HepG2 (cell line): ENCODE measurements around the gene STK17A. TPM values are rescaled to one million over a fixed set of nuclear protein-coding genes. Genes with fewer than 3 reads are reported as not detected.

Experiments
- CEBPB ChIP-seq: IDR thresholded peaks from 2 replicates; pipeline ENCODE4 v1.6.1; 2011; ENCODE audit warnings: low read depth, low read length, improper control_type of control experiment, borderline replicate concordance
- DR1 ChIP-seq: sonication (generic); formaldehyde crosslinking; IDR thresholded peaks from 2 replicates; pipeline ENCODE4 v1.8.0; 2021; ENCODE audit warnings: mild to moderate bottlenecking, missing genetic modification reagents, inconsistent platforms
- FOXA3 ChIP-seq: IDR thresholded peaks from 2 replicates; pipeline ENCODE4 v1.6.1; 2016; ENCODE audit warnings: missing genetic modification reagents, missing compliant biosample characterization
- KLF16 ChIP-seq, 2 experiments: sonication (generic) in 1 of 2; formaldehyde crosslinking in 1 of 2; IDR thresholded peaks; 2 replicates each; pipeline versions ENCODE4 v1.6.1 to v1.8.0; 2016 to 2023; ENCODE audit warnings: missing genetic modification reagents in 2 of 2, missing compliant biosample characterization in 1 of 2
- NFKB2 ChIP-seq: sonication (generic); formaldehyde crosslinking; IDR thresholded peaks from 2 replicates; pipeline ENCODE4 v1.4.0; 2020; ENCODE audit warnings: missing genetic modification reagents, borderline replicate concordance
- PHF20 ChIP-seq: sonication (generic); formaldehyde crosslinking; IDR thresholded peaks from 2 replicates; pipeline ENCODE4 v1.5.0; 2020; ENCODE audit warnings: mild to moderate bottlenecking, missing genetic modification reagents
- RXRB ChIP-seq: IDR thresholded peaks from 2 replicates; pipeline ENCODE4 v1.6.1; 2016; ENCODE audit warnings: borderline replicate concordance, missing genetic modification reagents, missing compliant biosample characterization
- SYNCRIP ChIP-seq: fragments of 200-400 bp; formaldehyde crosslinking; IDR thresholded peaks from 2 replicates; pipeline ENCODE4 v1.6.1; 2018; ENCODE audit warnings: mild to moderate bottlenecking, low read depth, low read length; ENCODE audit not compliant: insufficient read depth
- ZFP37 ChIP-seq: sonication (generic); formaldehyde crosslinking; IDR thresholded peaks from 2 replicates; pipeline ENCODE4 v1.4.0; 2020; ENCODE audit warnings: missing genetic modification reagents, borderline replicate concordance
- ZNF17 ChIP-seq: sonication (generic); formaldehyde crosslinking; IDR thresholded peaks from 2 replicates; pipeline ENCODE4 v1.5.0; 2020; ENCODE audit warnings: mild to moderate bottlenecking, missing genetic modification reagents
- ZNF230 ChIP-seq: sonication (generic); formaldehyde crosslinking; IDR thresholded peaks from 2 replicates; pipeline ENCODE4 v1.4.0; 2020; ENCODE audit warnings: mild to moderate bottlenecking, missing genetic modification reagents
- ZNF329 ChIP-seq: sonication (generic); formaldehyde crosslinking; IDR thresholded peaks from 2 replicates; pipeline ENCODE4 v1.9.0; 2021; ENCODE audit warnings: low read depth, mild to moderate bottlenecking, missing genetic modification reagents
- ZNF496 ChIP-seq: sonication (generic); formaldehyde crosslinking; IDR thresholded peaks from 2 replicates; pipeline ENCODE4 v1.8.1; 2023; ENCODE audit warnings: mild to moderate bottlenecking, moderate library complexity, missing genetic modification reagents; ENCODE audit not compliant: insufficient replicate concordance
- ZNF549 ChIP-seq: sonication (generic); formaldehyde crosslinking; IDR thresholded peaks from 2 replicates; pipeline ENCODE4 v1.5.0; 2020; ENCODE audit warnings: missing genetic modification reagents
- ZNF552 ChIP-seq: sonication (generic); formaldehyde crosslinking; IDR thresholded peaks from 2 replicates; pipeline ENCODE4 v1.9.0; 2022; ENCODE audit warnings: missing genetic modification reagents, mild to moderate bottlenecking, borderline replicate concordance
- ZNF557 ChIP-seq: sonication (generic); formaldehyde crosslinking; IDR thresholded peaks from 2 replicates; pipeline ENCODE4 v1.4.0; 2020; ENCODE audit warnings: missing genetic modification reagents
- ZNF619 ChIP-seq: sonication (generic); formaldehyde crosslinking; IDR thresholded peaks from 2 replicates; pipeline ENCODE4 v1.4.0; 2020; ENCODE audit warnings: mild to moderate bottlenecking, missing genetic modification reagents
- ZNF776 ChIP-seq: sonication (generic); formaldehyde crosslinking; IDR thresholded peaks from 2 replicates; pipeline ENCODE4 v1.4.0; 2020; ENCODE audit warnings: mild to moderate bottlenecking, missing genetic modification reagents
- ZNF792 ChIP-seq: IDR thresholded peaks from 2 replicates; pipeline ENCODE4 v1.6.1; 2016
- ZSCAN31 ChIP-seq: sonication (generic); formaldehyde crosslinking; IDR thresholded peaks from 2 replicates; pipeline ENCODE4 v1.5.0; 2020; ENCODE audit warnings: low read depth, mild to moderate bottlenecking, missing genetic modification reagents
- polyA plus RNA-seq, 8 experiments: library from polyadenylated mRNA; depleted of rRNA in 3 of 8; stranded (reverse) in 7 of 8; unstranded in 1 of 8; fragments of >200 nt; fragmentation: Illumina TruSeq in 4 of 8; extraction: Trizol in 4 of 8; gene quantifications; 2 replicates each; pipeline versions ENCODE4 v1.2.1 to v1.2.3, GENCODE V29; 2011 to 2016; ENCODE audit warnings: low read depth in 4 of 8, missing spikeins in 1 of 8, mixed read lengths in 1 of 8; ENCODE audit not compliant: insufficient read depth in 1 of 8
- total RNA-seq, 5 experiments: library from RNA; depleted of rRNA; stranded (reverse); fragments of >200 nt; fragmentation: Illumina TruSeq; extraction: Trizol; gene quantifications; 2 replicates each; pipeline ENCODE4 v1.2.3, GENCODE V29; 2016; ENCODE audit warnings: low read depth in 1 of 5
- TF ChIP-seq, protein P1 (sequence below): fragments of 450-650 bp; IDR thresholded peaks from 2 replicates; pipeline ENCODE4 v1.6.1; 2017; ENCODE audit warnings: mild to moderate bottlenecking
- TF ChIP-seq, protein P2 (sequence below): sonication (generic); formaldehyde crosslinking; conservative IDR thresholded peaks from 2 replicates; pipeline ENCODE4 v1.8.1; 2023; ENCODE audit warnings: missing genetic modification reagents
- TF ChIP-seq, protein P3 (sequence below): sonication (generic); formaldehyde crosslinking; IDR thresholded peaks from 2 replicates; pipeline ENCODE4 v1.4.0; 2020; ENCODE audit warnings: mild to moderate bottlenecking, missing genetic modification reagents
- TF ChIP-seq, protein P4 (sequence below): sonication (generic); formaldehyde crosslinking; IDR thresholded peaks from 2 replicates; pipeline ENCODE4 v1.4.0; 2020; ENCODE audit warnings: missing genetic modification reagents
- TF ChIP-seq, protein P5 (sequence below): sonication (generic); formaldehyde crosslinking; IDR thresholded peaks from 2 replicates; pipeline ENCODE4 v1.5.1; 2020; ENCODE audit warnings: mild to moderate bottlenecking, missing genetic modification reagents, borderline replicate concordance

The STK17A gene
- total and polyA plus RNA-seq, 2 of the 13 experiments (the other 11 are each of a cell fraction or from before 2014, with no cell fraction given): 18.6 to 24.3 TPM

DNA sequence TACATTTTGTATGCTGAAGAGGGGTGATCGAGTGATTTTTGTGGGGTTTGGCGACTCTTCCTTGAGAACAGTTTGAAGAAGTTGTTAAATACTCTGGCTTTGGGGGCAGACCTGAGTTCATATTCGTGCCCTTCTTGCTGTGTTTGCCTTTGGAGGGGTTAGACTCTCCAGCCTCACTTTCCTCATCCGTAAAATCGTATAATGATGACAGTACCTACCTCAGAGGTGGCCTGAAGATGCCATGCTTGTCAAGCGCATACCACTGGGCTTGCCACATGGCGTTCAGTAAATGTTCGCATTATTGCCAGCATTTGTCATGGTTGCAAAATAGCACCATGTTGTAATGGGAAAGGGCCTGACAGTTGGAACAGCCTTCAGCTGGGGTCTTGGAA is 1.3 kb downstream of the STK17A start (continued):
- no peak for TF ChIP-seq ZNF557 (CRISPR knock-in tag)
- TF ChIP-seq RXRB: no peak
- TF ChIP-seq ZNF329 (CRISPR knock-in tag): no peak
- TF ChIP-seq NFKB2 (CRISPR knock-in tag): no peak
- no peak for TF ChIP-seq ZNF792 (CRISPR knock-in tag)
- 0 out of 4 replicates have a peak, but pooled peaks of 1 of the 2 experiments have one; percentile 12 for TF ChIP-seq KLF16 (CRISPR knock-in tag; IDR thresholded peaks at IDR 0.05)
- no peak for TF ChIP-seq ZNF549 (CRISPR knock-in tag)
- TF ChIP-seq, protein P1, sequence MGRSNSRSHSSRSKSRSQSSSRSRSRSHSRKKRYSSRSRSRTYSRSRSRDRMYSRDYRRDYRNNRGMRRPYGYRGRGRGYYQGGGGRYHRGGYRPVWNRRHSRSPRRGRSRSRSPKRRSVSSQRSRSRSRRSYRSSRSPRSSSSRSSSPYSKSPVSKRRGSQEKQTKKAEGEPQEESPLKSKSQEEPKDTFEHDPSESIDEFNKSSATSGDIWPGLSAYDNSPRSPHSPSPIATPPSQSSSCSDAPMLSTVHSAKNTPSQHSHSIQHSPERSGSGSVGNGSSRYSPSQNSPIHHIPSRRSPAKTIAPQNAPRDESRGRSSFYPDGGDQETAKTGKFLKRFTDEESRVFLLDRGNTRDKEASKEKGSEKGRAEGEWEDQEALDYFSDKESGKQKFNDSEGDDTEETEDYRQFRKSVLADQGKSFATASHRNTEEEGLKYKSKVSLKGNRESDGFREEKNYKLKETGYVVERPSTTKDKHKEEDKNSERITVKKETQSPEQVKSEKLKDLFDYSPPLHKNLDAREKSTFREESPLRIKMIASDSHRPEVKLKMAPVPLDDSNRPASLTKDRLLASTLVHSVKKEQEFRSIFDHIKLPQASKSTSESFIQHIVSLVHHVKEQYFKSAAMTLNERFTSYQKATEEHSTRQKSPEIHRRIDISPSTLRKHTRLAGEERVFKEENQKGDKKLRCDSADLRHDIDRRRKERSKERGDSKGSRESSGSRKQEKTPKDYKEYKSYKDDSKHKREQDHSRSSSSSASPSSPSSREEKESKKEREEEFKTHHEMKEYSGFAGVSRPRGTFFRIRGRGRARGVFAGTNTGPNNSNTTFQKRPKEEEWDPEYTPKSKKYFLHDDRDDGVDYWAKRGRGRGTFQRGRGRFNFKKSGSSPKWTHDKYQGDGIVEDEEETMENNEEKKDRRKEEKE: no peak
- TF ChIP-seq CEBPB: peak; percentile 92
- TF ChIP-seq, protein P2, sequence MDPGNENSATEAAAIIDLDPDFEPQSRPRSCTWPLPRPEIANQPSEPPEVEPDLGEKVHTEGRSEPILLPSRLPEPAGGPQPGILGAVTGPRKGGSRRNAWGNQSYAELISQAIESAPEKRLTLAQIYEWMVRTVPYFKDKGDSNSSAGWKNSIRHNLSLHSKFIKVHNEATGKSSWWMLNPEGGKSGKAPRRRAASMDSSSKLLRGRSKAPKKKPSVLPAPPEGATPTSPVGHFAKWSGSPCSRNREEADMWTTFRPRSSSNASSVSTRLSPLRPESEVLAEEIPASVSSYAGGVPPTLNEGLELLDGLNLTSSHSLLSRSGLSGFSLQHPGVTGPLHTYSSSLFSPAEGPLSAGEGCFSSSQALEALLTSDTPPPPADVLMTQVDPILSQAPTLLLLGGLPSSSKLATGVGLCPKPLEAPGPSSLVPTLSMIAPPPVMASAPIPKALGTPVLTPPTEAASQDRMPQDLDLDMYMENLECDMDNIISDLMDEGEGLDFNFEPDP (CRISPR knock-in tag): no peak
- TF ChIP-seq, protein P3, sequence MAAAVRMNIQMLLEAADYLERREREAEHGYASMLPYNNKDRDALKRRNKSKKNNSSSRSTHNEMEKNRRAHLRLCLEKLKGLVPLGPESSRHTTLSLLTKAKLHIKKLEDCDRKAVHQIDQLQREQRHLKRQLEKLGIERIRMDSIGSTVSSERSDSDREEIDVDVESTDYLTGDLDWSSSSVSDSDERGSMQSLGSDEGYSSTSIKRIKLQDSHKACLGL (CRISPR knock-in tag): no peak
- TF ChIP-seq ZSCAN31 (CRISPR knock-in tag): no peak
- TF ChIP-seq ZNF552: no peak
- TF ChIP-seq, protein P4, sequence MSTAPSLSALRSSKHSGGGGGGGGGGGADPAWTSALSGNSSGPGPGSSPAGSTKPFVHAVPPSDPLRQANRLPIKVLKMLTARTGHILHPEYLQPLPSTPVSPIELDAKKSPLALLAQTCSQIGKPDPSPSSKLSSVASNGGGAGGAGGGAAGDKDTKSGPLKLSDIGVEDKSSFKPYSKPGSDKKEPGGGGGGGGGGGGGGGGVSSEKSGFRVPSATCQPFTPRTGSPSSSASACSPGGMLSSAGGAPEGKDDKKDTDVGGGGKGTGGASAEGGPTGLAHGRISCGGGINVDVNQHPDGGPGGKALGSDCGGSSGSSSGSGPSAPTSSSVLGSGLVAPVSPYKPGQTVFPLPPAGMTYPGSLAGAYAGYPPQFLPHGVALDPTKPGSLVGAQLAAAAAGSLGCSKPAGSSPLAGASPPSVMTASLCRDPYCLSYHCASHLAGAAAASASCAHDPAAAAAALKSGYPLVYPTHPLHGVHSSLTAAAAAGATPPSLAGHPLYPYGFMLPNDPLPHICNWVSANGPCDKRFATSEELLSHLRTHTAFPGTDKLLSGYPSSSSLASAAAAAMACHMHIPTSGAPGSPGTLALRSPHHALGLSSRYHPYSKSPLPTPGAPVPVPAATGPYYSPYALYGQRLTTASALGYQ (CRISPR knock-in tag): no peak
- TF ChIP-seq PHF20 (CRISPR knock-in tag): no peak
- no peak for TF ChIP-seq ZNF619 (CRISPR knock-in tag)
- TF ChIP-seq FOXA3 (CRISPR knock-in tag): peak; percentile 13; the same call in 1 of the 2 replicates
- no peak for TF ChIP-seq ZNF776 (CRISPR knock-in tag)
- TF ChIP-seq ZNF496 (CRISPR knock-in tag): no peak
- TF ChIP-seq DR1: no peak
- TF ChIP-seq ZNF230 (CRISPR knock-in tag): 0 out of 2 replicates have a peak, but pooled peaks have one; percentile 25
- no peak for TF ChIP-seq ZNF17 (CRISPR knock-in tag)
- no peak for TF ChIP-seq SYNCRIP
- TF ChIP-seq, protein P5, sequence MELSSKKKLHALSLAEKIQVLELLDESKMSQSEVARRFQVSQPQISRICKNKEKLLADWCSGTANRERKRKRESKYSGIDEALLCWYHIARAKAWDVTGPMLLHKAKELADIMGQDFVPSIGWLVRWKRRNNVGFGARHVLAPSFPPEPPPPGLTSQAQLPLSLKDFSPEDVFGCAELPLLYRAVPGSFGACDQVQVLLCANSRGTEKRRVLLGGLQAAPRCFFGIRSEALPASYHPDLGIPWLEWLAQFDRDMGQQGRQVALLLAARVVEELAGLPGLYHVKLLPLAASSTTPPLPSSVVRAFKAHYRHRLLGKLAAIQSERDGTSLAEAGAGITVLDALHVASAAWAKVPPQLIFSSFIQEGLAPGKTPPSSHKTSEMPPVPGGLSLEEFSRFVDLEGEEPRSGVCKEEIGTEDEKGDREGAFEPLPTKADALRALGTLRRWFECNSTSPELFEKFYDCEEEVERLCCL (CRISPR knock-in tag): no peak
- no peak for TF ChIP-seq ZFP37 (CRISPR knock-in tag)
